ENCODE data around the gene WNT11. TPM values are rescaled to one million over a fixed set of nuclear protein-coding genes. Genes with fewer than 3 reads are reported as not detected.

Gene WNT11
- total RNA-seq, 1 experiment from 2014 or later, result not detected

- Mint-ChIP-seq H3K36me3 (ENCODE audit: insufficient read depth, unreplicated experiment) (no peaks in the 10 kb centered on the region), H3K9me3 (ENCODE audit: unreplicated experiment) (no peaks in the 10 kb centered on the region), H3K27me3 (ENCODE audit: insufficient read depth, unreplicated experiment) (no peaks in the 10 kb centered on the region), H3K4me1 (ENCODE audit: insufficient read depth, unreplicated experiment) (no peaks in the 10 kb centered on the region), H3K27ac (ENCODE audit: low read depth, unreplicated experiment) (no peak overlapping the region), H3K4me3 (ENCODE audit: unreplicated experiment) (no peak overlapping the region)
- intact Hi-C loops (cut with micrococcal nuclease), result loop anchor here (2.0 kb wide), 1 partner anchor 27 kb away; no protein-coding TSS in a partner anchor
- no TSS peak for BruUV-seq (replicated peaks)
- ChIA-PET CTCF (interaction anchor here (1.6 kb wide), 1 partner anchor 120 kb away, joined by 10 read pairs; no protein-coding TSS in a partner anchor), POLR2A (no interaction called here)
- no peak for TF ChIP-seq CTCF (IDR thresholded peaks at IDR 0.05; ENCODE audit: unreplicated experiment)
- DNase-seq (ENCODE audit: unreplicated experiment), result no peak
These were observed 8.2 kb downstream of the WNT11 start for GRCh38 chr11:76197941-76198640.

- no peak overlapping the region for H3K4me3 Mint-ChIP-seq (ENCODE audit: unreplicated experiment)
- H3K27me3 Mint-ChIP-seq (ENCODE audit: insufficient read depth, unreplicated experiment), result no peaks in the 10 kb centered on the region
- H3K4me1 Mint-ChIP-seq (ENCODE audit: insufficient read depth, unreplicated experiment), result no peaks in the 10 kb centered on the region
- POLR2A ChIA-PET, result no interaction called here
- DNase-seq (ENCODE audit: unreplicated experiment), result no peak
- BruUV-seq (replicated peaks), result no TSS peak
- no peak for TF ChIP-seq CTCF (IDR thresholded peaks at IDR 0.05; ENCODE audit: unreplicated experiment)
- no peak overlapping the region for H3K27ac Mint-ChIP-seq (ENCODE audit: low read depth, unreplicated experiment)
- intact Hi-C loops (cut with micrococcal nuclease), result no loop called here
- no peaks in the 10 kb centered on the region for H3K36me3 Mint-ChIP-seq (ENCODE audit: insufficient read depth, unreplicated experiment)
- CTCF ChIA-PET, result interaction anchor here (0.6 to 1.6 kb wide), 3 partner anchors 121 to 281 kb away, joined by 3 to 10 read pairs (median 3); no protein-coding TSS in a partner anchor
- H3K9me3 Mint-ChIP-seq (ENCODE audit: unreplicated experiment), result no peaks in the 10 kb centered on the region
These were observed 9.0 kb downstream of the WNT11 start for GRCh38 chr11:76197332-76197731.

- intact Hi-C loops (cut with micrococcal nuclease), result no loop called here
- no peaks in the 10 kb centered on the region for H3K9me3 Mint-ChIP-seq (ENCODE audit: unreplicated experiment)
- no TSS peak for BruUV-seq (replicated peaks)
- no peak overlapping the region for H3K4me3 Mint-ChIP-seq (ENCODE audit: unreplicated experiment)
- no peak for DNase-seq (ENCODE audit: unreplicated experiment)
- H3K36me3 Mint-ChIP-seq (ENCODE audit: insufficient read depth, unreplicated experiment), result no peaks in the 10 kb centered on the region
- CTCF ChIA-PET, result interaction anchor here (0.6 to 2.0 kb wide), 4 partner anchors 11 to 295 kb away, joined by 3 to 15 read pairs (median 3); no protein-coding TSS in a partner anchor
- no peak overlapping the region for H3K27ac Mint-ChIP-seq (ENCODE audit: low read depth, unreplicated experiment)
- H3K4me1 Mint-ChIP-seq (ENCODE audit: insufficient read depth, unreplicated experiment), result no peaks in the 10 kb centered on the region
- POLR2A ChIA-PET, result no interaction called here
- no peaks in the 10 kb centered on the region for H3K27me3 Mint-ChIP-seq (ENCODE audit: insufficient read depth, unreplicated experiment)
- no peak for TF ChIP-seq CTCF (IDR thresholded peaks at IDR 0.05; ENCODE audit: unreplicated experiment)
These were observed 9.5 kb downstream of the WNT11 start for GRCh38 chr11:76196849-76197248.

- H3K9me3 Mint-ChIP-seq (ENCODE audit: unreplicated experiment), result no peaks in the 10 kb centered on the region
- no peak for TF ChIP-seq CTCF (IDR thresholded peaks at IDR 0.05; ENCODE audit: unreplicated experiment)
- H3K4me1 Mint-ChIP-seq (ENCODE audit: insufficient read depth, unreplicated experiment), result no peaks in the 10 kb centered on the region
- no peak for DNase-seq (ENCODE audit: unreplicated experiment)
- H3K27me3 Mint-ChIP-seq (ENCODE audit: insufficient read depth, unreplicated experiment), result no peaks in the 10 kb centered on the region
- H3K4me3 Mint-ChIP-seq (ENCODE audit: unreplicated experiment), result no peak overlapping the region
- H3K36me3 Mint-ChIP-seq (ENCODE audit: insufficient read depth, unreplicated experiment), result no peaks in the 10 kb centered on the region
- ChIA-PET POLR2A (no interaction called here), CTCF (interaction anchor here (0.6 to 2.0 kb wide), 5 partner anchors 13 to 366 kb away, joined by 3 to 15 read pairs (median 3); no protein-coding TSS in a partner anchor)
- intact Hi-C loops (cut with micrococcal nuclease), result no loop called here
- no peak overlapping the region for H3K27ac Mint-ChIP-seq (ENCODE audit: low read depth, unreplicated experiment)
- BruUV-seq (replicated peaks), result no TSS peak
These were observed 11.2 kb downstream of the WNT11 start for GRCh38 chr11:76194872-76195668.
